GM18909 (cell line): ENCODE data around the gene SGPP2.

ENCODE experiments used
- ATAC-seq: cut with Tn5 transposase; IDR thresholded peaks from one replicate; pipeline ENCODE4 v1.9.1; 2021; ENCODE audit warnings: mild to moderate bottlenecking; ENCODE audit not compliant: unreplicated experiment, poor library complexity

SGPP2 gene

DNA sequence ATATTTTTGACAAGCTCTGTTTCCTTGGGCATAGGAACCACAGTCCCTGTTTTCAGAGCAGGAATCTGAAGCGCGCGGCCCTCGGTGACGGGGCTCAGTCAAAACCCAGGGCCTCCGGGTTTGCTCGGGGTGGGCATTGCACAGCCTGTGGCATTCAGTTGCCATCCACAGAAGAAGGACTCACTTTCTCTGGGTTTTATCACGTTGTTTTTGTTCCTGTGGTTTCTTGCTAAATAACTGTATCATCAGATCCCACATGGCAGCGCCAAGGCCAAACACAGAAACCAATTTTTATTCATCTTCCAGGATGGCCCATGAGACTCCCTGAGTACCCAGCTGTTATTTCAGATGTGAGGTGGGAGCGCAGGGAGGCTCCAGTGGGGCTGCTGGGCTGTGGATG lies 35.6 kb downstream of the SGPP2 start:
- ATAC-seq = no peak

DNA sequence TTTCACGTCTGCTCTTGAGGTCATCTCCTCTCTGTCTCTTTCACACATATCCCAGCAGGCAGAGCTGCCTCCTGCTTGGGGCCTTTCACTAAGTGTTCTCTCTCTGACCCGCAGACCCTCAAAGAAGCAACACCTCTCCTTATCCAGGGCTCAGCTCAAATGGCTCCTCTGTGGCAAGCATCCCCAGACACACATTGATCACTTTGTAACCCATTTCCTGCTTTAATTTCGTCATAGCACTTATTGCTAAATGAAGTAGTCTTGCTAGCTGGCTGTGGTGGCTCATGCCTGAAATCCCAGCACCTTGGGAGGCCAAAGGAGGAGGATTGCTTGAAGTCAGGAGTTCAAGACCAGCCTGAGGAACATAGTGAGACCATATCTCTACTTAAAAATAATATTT lies 41.4 kb downstream of the SGPP2 start:
- no peak for ATAC-seq

DNA sequence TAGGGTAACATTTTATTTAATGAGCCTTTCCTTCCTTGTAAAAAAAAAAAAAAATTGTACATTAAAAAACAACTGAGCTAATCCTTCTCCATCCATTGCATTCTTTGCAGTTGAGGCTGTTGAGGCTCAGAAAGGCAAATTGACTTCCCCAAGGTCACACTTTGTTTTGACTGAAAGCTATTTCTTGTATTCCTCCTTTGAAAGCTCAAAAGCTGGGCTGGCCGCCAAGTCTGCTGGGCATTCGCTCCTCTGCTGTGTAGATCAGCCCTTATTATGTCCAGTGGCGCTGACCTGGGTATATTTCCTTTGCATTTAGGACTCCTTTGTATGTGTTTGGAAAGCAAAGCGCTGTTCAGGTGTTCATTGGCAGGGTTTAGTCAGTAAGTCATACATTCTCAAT lies 44.0 kb downstream of the SGPP2 start:
- no peak for ATAC-seq

DNA sequence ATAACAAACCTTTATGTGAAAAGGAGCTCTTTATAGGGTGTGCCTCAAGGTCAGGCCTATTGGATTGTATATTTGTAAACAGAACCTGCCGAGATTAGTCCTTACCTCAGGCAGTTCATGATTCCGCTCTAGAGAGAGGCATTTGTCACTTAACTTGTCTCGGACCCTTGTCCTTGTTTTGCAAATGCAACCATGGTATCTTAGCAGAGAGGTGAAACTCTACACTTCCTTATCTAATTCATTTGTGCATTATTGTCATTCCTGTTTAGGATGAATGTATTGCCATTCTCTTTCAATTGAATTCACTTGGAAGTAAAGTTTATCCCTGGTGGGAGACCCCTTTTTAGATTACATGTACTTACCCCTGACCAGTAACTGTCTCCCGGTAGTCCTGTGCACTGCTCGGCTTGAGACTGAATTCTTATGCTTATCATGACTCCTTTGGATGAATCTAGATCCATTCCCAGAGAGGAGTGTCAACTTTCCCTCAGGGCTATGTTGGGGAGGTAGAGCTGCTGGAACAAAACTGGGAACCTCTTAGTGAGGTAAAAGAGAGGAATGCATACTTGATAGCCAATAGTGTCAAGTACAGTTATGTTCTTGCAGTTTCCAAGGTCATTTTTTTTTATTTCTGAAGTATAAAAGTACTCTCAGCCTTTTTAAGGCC lies 46.6 kb downstream of the SGPP2 start:
- no peak for ATAC-seq

DNA sequence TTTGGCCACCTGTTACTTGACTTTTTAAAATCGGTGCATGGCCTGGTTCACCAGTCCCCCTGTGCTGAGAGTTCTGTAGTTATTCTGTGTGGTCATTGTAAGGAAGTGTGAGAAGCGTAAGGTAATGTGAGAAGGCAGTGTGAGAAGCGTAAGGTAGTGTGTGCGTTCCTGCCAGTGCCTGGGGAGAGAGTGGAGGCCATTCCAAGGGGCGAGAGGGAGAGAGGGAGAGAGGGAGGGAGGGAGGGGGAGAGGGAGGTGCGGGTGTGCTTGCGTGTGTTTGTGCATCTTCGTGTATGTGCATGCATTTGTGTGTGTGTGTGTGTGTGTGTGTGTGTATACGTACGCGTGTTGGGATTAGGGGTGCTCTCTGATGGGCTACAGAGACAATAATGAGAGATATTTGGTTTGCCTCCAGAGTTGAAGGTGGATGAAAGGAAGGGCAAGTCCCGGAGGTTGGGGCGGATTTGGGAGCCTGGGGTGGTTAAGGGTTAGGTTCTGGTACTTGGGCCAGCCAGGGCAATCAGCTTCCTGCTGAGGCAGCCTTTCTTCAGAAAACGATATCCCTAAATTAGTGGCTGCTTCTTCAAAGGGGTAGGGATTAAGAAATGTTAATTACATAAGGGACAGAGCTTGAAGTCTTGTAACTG lies 53.7 kb downstream of the SGPP2 start:
- no peak for ATAC-seq

DNA sequence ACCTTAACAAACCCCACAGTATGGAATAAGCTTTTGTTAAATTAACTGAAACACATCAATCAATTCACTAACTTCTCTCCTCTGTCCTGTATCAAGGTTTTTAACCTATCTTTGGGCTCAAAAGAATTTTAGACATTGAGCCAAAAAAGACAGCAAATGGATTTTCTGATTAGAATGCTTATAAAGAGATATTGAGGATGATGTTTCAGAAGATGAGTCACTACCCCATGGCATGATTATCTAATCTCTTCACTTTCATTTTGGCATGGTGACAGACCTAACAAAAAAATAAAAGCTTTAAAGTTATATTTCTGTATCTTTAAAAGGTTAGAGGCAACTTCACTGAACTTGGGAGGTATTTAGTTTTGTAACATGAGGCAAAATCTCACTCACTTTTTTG lies 55.5 kb downstream of the SGPP2 start:
- ATAC-seq = no peak

DNA sequence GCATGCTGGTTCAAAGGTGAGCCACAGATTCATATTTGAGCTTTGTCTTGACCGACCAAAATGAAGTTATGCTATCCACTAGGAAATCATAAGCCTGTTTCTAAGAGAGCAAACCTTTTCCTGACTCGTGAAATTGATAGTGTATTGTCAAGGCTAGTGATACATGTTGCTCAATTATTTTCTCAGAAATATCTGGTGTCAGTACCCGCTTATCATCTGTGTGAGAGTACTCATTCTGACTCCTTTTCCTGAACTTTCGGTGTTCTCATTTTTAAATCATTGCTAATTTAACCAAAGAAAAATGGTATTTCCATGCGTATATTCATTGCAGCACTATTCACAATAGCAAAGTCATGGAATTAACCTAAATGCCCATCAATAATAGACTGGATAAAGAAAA lies 56.2 kb downstream of the SGPP2 start:
- no peak for ATAC-seq

DNA sequence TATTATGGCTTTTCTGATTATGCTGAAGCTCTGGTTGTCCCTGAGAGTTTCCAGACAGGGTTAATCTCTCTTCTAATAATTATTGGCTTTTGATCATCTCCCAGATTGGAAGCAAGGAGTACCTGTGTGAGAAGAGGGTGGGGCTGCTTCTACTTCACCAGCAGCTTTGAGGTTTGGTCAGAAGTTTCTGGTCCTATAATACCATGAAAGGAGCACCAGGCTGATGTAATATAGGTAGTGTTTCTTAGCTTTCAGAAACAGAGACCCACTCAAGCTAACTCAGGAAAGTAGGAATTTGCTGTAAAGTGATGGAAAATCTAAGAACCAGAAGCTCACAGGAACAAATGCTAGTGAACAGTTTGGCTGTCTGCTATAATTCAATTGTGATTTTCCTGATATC lies 57.6 kb downstream of the SGPP2 start:
- no peak for ATAC-seq

DNA sequence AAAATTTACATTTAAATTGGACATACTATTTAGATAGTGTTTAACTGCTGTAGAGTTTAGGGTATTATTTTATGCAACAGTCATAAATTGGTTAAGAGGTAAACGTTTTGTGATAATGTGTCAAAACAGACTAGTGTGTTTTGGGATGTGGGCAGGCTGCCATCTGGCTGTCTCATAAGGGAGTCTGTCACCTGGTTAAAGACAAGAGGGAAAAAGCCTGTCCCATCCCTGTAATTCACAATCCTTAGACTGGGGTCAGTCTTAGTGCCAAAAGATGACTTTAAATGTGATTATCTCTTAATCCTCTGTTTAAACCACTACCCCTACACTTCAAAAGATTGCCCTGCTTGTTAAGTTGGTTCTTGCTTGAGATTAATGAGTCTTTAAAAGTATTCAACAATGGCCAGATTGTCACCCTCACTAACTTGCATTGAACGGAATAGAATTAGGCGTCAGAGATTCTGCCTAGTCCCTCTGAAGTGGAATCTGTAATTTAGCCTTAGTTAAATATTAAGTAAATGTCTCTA lies 59.2 kb downstream of the SGPP2 start:
- ATAC-seq = no peak

DNA sequence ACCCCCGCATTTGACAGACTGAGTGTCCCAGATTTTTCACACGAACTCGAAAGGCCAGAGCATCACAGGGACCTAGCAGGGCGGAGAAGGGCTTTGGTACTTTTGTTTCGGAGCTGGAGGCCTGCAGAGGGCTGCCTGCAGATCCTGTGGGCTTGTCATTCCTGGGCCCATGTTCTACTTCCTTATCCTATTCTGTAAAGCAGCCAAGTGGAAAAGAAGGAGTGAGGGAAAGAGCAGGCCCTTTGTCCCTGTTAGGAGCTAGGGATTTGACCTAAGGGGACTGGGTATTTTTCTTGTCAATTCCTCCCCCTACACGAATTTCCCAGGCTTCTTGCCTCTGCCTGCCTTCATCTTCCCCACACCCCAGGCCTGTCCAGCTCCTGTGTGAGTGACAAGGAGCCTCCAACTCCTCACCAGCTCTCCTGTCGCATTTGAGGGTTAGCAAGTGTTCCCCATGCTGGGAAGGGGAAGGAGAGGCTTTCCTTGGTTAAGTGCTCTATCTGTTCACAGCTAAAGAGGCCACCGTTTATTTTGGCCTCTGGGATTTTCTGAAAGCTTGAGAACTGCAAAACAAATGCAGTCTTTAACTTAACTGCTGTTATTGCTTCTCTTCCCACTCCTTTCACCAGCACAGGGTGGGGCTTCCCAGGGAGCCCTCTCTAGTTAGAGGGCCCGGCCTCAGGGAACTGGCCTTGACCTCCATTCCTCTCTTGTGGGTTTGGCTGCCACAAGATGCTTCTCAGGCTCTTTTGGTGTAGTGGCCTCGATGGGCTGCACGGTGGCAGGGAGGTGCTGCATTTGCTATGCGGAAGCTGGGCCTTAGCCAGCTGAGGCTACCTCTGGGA lies 61.2 kb downstream of the SGPP2 start:
- ATAC-seq = no peak

DNA sequence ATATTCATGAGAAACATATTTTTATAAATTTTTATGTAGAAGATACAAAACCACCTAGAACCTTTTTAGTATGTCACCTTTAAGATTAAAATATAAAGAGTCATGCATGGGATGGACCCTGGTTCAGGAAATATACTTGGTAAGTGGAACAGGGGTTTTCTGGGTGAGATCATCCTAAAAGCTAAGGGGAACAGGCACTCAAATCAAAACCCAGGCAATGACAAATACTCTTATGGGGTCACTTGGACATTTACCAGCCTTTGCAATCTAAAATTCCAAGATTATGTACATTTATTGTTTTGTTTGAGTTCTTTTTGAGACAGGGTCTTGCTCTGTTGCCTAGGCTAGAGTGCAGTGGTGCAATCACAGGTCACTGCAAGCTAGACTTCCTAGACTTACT lies 65.8 kb downstream of the SGPP2 start:
- no peak for ATAC-seq

DNA sequence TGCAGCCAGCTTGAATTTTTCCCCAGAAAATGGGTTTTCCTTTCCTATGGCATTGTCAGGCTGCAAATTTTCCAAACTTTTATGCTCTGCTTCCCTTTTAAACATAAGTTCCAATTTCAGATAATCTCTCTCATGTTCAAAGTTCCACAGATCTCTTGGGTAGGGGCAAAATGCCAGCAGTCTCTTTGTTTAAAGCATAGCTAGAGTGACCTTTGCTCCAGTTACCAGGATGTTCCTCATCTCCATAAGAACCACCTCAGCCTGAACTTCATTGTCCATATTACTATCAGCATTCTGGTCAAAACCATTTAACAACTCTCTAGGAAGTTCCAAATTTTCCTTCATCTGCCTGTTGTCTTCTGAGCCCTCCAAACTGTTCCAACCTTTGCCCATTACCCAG lies 68.3 kb downstream of the SGPP2 start:
- ATAC-seq = no peak

DNA sequence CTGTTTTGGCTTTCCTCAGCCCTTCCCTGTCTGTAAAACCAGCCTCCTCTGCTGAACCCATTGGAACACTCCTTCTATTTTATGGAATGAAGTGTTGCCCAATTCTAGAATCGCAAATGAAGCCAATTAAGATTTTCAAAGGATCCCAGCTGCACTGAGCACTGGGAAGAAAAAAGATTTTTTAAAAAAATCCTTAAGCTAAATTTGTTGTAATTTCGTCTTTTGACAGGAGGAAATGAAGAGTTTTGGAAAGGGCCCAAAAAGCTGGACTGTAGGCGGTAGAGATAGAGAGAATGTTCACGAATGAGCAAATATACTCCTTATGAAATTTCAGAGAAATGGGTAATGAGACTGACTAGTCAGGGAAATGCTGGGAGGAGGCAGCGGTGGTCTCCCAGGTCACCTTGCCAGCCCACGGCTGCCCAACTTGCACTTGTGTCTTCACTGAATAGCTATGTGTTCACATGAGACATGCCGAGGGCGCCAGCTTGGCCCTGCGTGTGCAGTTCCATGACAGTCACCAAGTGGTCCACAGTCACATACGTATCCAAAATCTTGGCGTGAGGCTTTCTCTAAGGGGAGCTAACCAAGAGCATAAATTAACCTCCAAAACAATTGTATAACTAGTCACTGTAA lies 69.9 kb downstream of the SGPP2 start:
- ATAC-seq = no peak

DNA sequence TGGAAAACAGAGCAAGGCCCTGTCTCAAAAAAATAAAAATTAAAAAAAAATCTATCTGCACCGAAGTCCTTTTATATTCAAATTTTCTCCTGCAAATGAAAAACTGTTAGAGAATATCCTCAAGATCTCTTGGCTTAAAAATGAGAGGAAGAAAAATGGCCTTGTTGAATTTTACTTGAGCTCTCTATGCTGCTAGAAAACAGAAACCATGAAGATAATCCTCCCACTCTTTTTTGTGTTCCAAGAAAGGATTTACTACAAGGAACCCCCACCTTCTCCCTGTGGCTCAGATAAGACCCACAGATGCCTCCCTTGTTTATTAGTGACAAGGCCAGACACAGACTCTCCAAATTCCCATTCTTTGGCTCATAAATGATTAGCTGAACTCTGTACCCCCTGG lies 71.0 kb downstream of the SGPP2 start:
- no peak for ATAC-seq

DNA sequence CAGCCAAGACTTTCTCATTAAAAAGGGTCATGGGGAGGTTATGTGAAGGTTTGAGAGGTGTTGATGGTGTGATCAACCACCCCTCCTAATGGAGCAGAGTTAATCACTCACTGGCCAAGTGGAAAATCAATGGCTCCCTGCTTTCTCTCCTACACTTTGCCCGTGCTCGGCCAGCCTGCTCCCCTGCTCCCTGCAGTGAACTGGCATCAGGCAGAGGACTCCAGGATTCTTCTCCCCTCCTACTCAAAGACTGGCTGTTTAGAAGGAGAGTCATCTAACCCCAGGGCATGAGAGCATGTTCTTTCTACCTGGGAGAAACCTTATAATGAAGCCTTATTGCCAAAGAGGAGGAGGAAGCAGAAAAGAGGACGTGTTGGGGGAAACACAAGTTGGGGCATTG lies 74.9 kb downstream of the SGPP2 start:
- ATAC-seq = no peak

DNA sequence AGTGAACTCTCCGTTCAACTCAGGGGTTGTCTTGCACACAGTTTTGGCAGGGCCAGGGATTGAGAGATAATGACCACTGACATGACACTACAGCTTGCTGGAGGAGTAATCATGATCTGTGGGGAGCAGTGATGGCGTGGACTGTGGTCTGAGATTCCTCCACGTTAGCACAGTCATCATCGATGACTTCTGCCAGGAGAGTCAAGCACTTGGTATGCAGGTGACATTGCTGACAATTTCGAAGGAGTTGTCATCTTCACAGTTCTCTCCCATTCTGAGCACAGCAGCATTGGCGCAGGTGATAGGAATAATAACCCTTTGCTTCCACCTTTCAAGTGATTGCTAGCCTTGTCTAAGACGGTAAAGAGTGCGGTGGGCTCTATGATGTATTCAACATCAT lies 79.8 kb downstream of the SGPP2 start:
- no peak for ATAC-seq

DNA sequence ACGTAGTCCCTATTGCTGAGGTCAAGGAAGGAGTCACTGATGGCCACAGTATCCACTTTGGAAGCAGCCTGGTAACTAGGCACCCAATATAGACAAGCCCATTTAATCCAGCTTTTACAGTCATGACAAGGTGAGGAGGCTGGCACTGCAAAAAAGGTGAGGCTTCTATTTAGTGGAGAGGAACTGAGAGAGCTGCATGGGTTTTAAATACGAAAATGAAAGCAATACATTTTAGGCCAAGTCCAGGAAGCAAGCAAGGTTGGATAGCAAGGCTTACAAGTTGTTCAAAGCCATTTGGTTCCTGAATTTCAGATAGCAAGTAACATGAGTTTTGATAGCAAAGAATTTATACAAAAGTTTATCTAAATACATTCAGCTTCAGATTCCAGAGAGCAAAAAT lies 80.4 kb downstream of the SGPP2 start:
- ATAC-seq = peak; percentile 99

DNA sequence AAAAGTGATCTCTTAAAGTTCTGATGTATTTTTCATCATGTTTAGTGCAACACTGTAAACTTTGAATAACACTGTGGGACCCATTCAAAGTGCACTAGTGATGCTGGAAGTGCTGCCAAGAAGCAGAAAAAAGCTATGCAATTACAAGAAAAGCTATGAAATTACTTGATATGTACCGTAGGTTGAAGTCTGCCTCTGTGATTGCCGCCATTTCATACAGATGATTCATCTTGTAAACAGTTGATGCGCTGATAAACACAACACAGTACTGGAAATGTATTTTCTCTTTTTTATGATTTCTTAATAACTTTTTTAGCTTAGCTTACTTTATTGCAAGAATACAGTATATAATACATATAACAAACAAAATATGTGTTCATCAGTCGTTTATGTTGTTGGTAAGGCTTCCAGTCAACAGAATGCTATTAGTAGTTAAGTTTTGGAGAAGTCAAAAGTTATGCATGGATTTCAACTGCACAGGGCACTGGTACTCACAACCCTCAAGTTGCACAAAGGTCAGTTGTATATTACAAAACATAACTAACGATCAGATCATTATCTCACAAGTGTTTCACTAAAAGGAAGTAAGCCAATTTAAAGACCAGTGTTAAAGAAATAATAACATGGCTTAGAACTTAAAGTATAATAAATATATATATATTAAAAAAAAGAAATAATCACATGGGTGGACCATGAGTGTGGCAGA lies 82.0 kb downstream of the SGPP2 start:
- ATAC-seq = no peak

DNA sequence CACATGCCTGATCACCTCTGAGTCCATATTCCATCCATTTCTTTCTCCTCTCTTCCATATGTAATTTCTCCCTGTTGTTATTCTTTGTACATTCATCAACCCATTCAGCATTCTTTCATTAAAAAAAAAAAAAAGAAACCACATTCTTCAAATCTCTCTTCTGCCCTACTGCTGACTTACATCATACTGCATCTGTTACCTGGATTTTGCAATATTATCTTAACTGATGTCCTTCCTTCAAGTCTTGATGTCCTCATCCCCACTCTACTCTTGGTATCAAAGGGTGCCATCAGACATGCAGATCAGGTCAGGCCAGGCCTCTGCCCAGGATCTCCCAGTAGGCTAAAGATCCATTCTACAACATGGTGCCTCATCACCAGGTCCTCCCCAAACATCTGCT lies 90.6 kb downstream of the SGPP2 start:
- no peak for ATAC-seq
